Upper lobe of right lung (tissue), 1 donor: ENCODE data around the gene C1orf115. TPM values are rescaled to one million over a fixed set of nuclear protein-coding genes. Genes with fewer than 3 reads are reported as not detected.

Experiments
- ATAC-seq: fragments of 200-7000 bp; cut with Tn5 transposase; one replicate; pipeline ENCODE4 v1.9.1; 2020; ENCODE audit warnings: mild to moderate bottlenecking, moderate library complexity
- DNase-seq: peaks from one replicate; pipeline ENCODE4 v3.0.0-alpha.2; 2020
- H3K27ac ChIP-seq: fragments of 200-600 bp; one replicate; pipeline ENCODE4 v1.8.0; 2022
- H3K27me3 ChIP-seq: fragments of 200-600 bp; one replicate; pipeline ENCODE4 v1.8.0; 2022; ENCODE audit warnings: mild to moderate bottlenecking
- H3K36me3 ChIP-seq: fragments of 200-600 bp; one replicate; pipeline ENCODE4 v1.8.0; 2022
- H3K4me1 ChIP-seq: fragments of 200-600 bp; one replicate; pipeline ENCODE4 v1.8.0; 2022
- H3K4me3 ChIP-seq: fragments of 200-600 bp; one replicate; pipeline ENCODE4 v1.8.0; 2022; ENCODE audit warnings: mild to moderate bottlenecking
- H3K9me3 ChIP-seq: fragments of 200-600 bp; one replicate; pipeline ENCODE4 v1.8.0; 2022
- CTCF ChIP-seq: fragments of 200-600 bp; IDR thresholded peaks from one replicate; pipeline ENCODE4 v1.8.0; 2022; ENCODE audit warnings: antibody characterized with exemption
- intact Hi-C: fragments of 100-400 bp; cut with DNase I; formaldehyde crosslinking; loops from one replicate; pipeline ENCODE4 v1.11.0; 2022
- total RNA-seq: library from RNA; stranded (reverse); fragmentation: NEBNext Ultra II Directional; extraction: Animal tissue kit (Norgen Biotek cat#: 25700); gene quantifications from one replicate; pipeline ENCODE4 v1.2.1, GENCODE V29; 2021
- donor health status: DM: no; HTN: yes; CAD: no; lungs with severe emphysema.

The C1orf115 gene
- total RNA-seq, 1 donor from 2014 or later: 35.3 TPM

- Histone ChIP-seq H3K9me3 (no peaks in the 10 kb centered on the region), H3K36me3 (no peaks in the 10 kb centered on the region), H3K27me3 (no peaks in the 10 kb centered on the region), H3K27ac (peak within 1 kb of the TSS; percentile 87), H3K4me3 (peak within 1 kb of the TSS; percentile 73), H3K4me1 (peaks cover 18% of the 10 kb centered on the region)
- ATAC-seq (peak; percentile 95), DNase-seq (peak; percentile 90)
- intact Hi-C loops: no loop called here
- TF ChIP-seq CTCF: no peak
These were observed 58.1 kb downstream of the C1orf115 start, which contains the start of gene MTARC2 for GRCh38 chr1:220748089-220748934. Gene MTARC2, plus strand, starts transcription at chr1:220748322. Its CDS starts 210 bp downstream, at chr1:220748532.

Other genes starting within 250 kb of the C1orf115 start
- gene MARK1, start 162.2 kb upstream of the C1orf115 start, total RNA-seq: 2.3 TPM
- 58.6 TPM for gene MTARC2, start 58.0 kb downstream of the C1orf115 start, total RNA-seq
- gene MTARC1, start 96.5 kb downstream of the C1orf115 start, total RNA-seq: 25.2 TPM
- 14.9 TPM for gene HLX, start 189.1 kb downstream of the C1orf115 start, total RNA-seq